Retinal pigment epithelial cell (primary cell): ENCODE results near the gene SIX3.

Source experiments
- DNase-seq: peaks from one replicate; pipeline ENCODE4 v3.0.0-alpha.2; 2010; ENCODE audit warnings: low read depth
- H3K4me3 ChIP-seq: 2 replicates; pipeline ENCODE4 v1.5.1; 2011; ENCODE audit warnings: mild to moderate bottlenecking, low read length, control low read depth, moderate library complexity
- TF ChIP-seq, protein P1 (sequence below): conservative IDR thresholded peaks from 2 replicates; pipeline ENCODE4 v1.5.1; 2011; ENCODE audit warnings: low read depth, low read length, control low read depth, inconsistent platforms

SIX3 gene

DNA sequence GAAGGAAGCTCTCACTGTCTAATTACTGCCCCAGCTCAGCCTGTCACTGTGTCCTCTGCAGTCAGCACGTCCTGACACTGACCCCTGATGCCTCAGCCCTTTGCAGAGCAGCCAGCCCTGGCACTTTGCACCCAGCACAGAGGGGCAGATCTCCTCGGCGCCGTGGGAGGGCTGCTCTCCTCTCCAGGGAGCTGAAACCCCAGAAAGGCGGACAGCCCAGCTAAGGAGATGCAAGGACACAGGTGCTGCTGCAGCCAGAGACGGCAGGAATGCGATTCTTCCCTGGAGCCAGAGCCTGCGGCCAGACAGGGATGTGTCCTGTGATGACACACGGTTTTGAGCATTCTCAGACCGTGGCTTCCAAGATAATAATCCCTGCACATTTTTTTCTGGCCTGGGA lies 34.5 kb upstream of the SIX3 start:
- no peak for DNase-seq
- TF ChIP-seq, protein P1, sequence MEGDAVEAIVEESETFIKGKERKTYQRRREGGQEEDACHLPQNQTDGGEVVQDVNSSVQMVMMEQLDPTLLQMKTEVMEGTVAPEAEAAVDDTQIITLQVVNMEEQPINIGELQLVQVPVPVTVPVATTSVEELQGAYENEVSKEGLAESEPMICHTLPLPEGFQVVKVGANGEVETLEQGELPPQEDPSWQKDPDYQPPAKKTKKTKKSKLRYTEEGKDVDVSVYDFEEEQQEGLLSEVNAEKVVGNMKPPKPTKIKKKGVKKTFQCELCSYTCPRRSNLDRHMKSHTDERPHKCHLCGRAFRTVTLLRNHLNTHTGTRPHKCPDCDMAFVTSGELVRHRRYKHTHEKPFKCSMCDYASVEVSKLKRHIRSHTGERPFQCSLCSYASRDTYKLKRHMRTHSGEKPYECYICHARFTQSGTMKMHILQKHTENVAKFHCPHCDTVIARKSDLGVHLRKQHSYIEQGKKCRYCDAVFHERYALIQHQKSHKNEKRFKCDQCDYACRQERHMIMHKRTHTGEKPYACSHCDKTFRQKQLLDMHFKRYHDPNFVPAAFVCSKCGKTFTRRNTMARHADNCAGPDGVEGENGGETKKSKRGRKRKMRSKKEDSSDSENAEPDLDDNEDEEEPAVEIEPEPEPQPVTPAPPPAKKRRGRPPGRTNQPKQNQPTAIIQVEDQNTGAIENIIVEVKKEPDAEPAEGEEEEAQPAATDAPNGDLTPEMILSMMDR: no peak
- no peak overlapping the region for H3K4me3 ChIP-seq

DNA sequence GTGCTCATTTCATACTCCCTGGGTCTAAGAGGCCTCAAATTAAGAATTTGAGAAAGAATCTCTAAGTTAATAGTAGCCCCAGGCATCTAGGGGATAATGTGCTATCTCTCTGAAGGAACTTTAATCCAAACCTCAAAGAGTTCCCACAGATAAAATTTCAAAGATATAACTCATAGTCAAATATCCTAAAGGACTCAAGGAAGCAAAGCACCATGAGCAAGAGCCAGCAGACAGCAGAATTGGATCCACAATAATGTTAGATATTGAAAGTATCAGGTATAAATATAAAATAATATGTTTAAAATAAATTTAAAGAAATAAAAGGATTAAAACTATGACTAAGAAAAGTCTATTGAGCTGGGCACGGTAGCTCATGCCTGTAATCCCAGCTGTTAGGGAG lies 31.7 kb upstream of the SIX3 start:
- DNase-seq: no peak
- TF ChIP-seq, protein P1: no peak
- no peak overlapping the region for H3K4me3 ChIP-seq

DNA sequence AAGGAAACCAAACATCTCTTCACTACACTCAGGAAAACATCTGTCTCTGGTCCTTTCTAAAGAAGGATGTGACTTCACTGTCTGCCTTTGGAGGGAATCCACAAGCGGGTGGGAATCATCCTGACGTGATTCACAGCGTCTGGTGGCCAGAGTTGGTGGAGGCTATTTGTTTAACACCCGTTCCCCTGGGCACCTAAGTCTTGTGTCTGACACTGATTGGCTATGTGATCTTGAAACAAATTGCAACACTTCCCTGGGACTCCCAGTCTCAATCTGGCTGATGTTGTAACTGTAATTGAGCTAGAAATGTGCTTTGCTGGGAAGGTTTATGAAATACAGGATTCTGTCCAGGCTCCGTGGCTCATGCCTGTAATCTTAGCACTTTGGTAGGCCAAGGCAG lies 28.8 kb upstream of the SIX3 start:
- DNase-seq: no peak
- no peak overlapping the region for H3K4me3 ChIP-seq
- TF ChIP-seq, protein P1: no peak

DNA sequence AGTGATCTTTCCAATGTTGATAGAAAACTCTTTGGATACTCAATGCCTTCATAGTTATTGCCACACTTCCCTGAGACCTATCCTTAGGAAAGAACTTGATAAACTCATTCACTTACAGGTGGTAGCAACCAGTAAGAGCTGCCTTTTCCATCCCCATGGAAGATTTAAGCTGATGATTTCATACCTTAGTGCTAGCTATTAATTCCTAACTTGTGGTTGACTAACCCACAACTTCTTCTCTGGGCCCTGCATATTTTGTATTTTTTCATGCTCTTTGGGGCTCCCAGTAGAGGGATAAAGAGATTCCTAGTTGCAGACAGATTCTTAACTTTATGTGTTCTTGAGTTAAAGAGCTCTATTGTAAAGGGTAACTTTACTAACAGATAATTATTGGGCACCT lies 25.2 kb upstream of the SIX3 start:
- TF ChIP-seq, protein P1: no peak
- no peak for DNase-seq
- no peak overlapping the region for H3K4me3 ChIP-seq

DNA sequence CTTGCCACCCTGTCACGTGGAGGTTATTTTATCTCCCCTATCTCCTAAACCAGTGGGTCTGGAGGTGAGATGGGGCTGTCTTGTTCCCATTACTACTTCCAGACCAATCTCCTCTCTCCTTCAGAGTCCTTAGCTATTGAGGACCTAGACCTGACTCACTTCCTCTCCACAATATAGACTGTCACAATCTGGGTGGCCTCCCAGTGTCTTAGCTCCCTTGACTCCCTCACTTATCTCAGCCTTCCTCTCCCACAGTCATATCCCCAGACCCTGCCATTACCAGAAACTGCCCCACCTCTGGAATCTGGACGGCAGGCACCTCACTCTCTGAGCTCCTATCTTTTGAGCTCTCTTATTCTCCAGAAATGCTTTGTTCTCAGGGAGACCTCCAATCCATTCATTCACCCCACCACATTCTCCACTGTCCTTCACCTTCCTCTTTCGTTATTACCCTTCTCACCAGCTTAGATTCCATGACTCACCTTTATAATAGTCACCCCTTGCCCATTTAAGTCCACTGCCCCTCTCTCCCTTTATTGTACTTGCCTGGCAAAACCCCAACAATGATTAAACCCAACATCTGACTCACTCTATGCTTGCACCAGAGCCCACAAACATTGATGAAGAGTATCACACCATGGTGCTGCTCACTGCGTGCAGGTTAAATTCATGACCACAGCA lies 23.3 kb upstream of the SIX3 start:
- TF ChIP-seq, protein P1: no peak
- DNase-seq: peak; percentile 90
- no peak overlapping the region for H3K4me3 ChIP-seq

DNA sequence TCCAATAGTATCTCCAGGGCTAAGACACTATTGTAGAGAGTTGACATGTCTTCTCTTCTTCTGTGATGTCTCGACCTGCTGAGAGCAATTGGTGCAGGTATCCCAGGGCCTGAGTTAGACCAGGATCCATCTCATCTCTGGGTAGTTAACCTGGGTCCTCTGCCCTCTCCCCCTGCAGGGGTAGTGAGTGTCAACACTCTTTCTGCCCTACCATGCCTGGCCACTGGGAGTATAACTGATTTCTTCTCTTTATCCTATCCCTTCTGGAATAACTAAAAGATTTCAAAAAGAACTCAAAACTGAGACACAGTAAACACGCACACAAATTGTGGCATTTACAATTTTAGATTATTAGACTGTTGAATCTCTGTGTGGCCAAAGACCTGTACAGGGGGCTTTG lies 20.8 kb upstream of the SIX3 start:
- no peak overlapping the region for H3K4me3 ChIP-seq
- TF ChIP-seq, protein P1: peak; percentile 31
- DNase-seq: no peak

DNA sequence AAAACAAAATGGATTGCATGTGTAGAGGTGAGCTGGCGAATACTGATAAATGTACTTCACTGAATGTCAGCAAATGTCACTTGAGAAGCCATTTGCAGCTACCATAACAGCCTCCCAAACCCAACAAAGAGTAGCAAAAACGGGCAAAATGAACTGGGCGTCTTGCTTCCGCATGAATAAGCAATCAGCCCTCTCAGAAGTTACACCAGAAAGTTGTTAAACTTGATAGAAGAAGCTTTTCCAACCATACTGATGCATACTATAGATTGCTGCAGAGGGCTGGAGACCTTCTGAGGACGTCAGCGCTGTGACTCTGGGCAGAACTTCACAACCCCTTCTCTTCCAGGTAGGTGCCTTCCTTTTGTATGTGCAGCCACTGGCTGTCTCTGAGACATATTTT lies 18.7 kb upstream of the SIX3 start:
- TF ChIP-seq, protein P1: no peak
- DNase-seq: no peak
- no peak overlapping the region for H3K4me3 ChIP-seq
